Measurements from ENCODE around the gene MAP3K20. TPM values are rescaled to one million over a fixed set of nuclear protein-coding genes. Genes with fewer than 3 reads are reported as not detected.

The MAP3K20 gene
- total and polyA plus RNA-seq, 2 of the 8 experiments (the other 6 are each of a cell fraction or from before 2014, with no cell fraction given) = 3.1 to 11.1 TPM

DNA sequence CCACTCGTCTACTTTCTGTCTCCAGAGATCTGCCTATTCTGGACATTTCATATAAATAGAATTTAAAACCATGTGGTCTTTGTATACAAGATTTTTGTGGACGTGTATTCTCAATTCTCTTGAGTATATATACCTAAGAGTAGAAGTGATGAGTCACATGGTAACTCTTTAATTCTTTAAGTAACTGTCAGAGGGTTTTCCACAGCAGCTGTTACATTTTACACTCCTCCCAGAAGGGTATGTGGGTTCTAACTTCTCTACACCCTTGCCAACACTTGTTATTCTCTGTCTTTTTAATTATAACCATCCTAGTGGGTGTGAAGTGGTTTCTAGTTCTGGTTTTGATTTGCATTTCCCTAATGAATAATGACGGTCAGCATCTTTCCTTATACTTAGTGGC lies 70.9 kb downstream of the MAP3K20 start (continued):
- TF ChIP-seq ATF2 (IDR thresholded peaks at IDR 0.05; ENCODE audit: low read length) = no peak
- no peak for TF ChIP-seq E2F6 (IDR thresholded peaks at IDR 0.05)
- TF ChIP-seq GABPA (IDR thresholded peaks at IDR 0.05; ENCODE audit: borderline replicate concordance, insufficient read depth, low read length) = no peak

All from H1 (cell line).